A673 (cell line): ENCODE data around the gene EFNA5. TPM values are rescaled to one million over a fixed set of nuclear protein-coding genes. Genes with fewer than 3 reads are reported as not detected.

ENCODE experiments used
- BruUV-seq: library from RNA; stranded (reverse); fragments of 400-500 nt; replicated peaks from 2 replicates; lab custom pipeline; 2021; lab: Mats Ljungman, UMichigan
- CTCF ChIA-PET: fragments of 300-600 bp; sonication (Branson Sonifier 250); formaldehyde crosslinking; loops from one replicate; lab custom pipeline; 2022; ENCODE audit warnings: antibody characterized with exemption; lab: Charles Lee
- POLR2A ChIA-PET: fragments of 300-600 bp; sonication (Branson Sonifier 250); formaldehyde crosslinking; loops from one replicate; lab custom pipeline; 2022; ENCODE audit warnings: antibody characterized with exemption; ENCODE audit not compliant: low non-redundant PET; lab: Charles Lee
- DNase-seq: peaks from one replicate; pipeline ENCODE4 v3.0.0-alpha.2; 2015; ENCODE audit warnings: low spot score
- H3K27ac ChIP-seq: fragments of 200-600 bp; sonication (generic); 2 replicates; pipeline ENCODE4 v1.5.1; 2016; ENCODE audit warnings: mixed run types, low read depth, mild to moderate bottlenecking, mixed read lengths, antibody characterized with exemption, low read length; ENCODE audit not compliant: poor library complexity, severe bottlenecking
- H3K27me3 ChIP-seq: fragments of 200-600 bp; sonication (generic); replicated peaks from 2 replicates; pipeline ENCODE4 v1.6.1; 2017; ENCODE audit warnings: mixed run types, low read depth, mild to moderate bottlenecking, mixed read lengths, antibody characterized with exemption, low read length; ENCODE audit not compliant: insufficient read depth, poor library complexity
- H3K36me3 ChIP-seq: fragments of 200-600 bp; sonication (generic); 2 replicates; pipeline ENCODE4 v1.6.1; 2016; ENCODE audit warnings: mixed run types, mild to moderate bottlenecking, mixed read lengths, antibody characterized with exemption, low read length; ENCODE audit not compliant: insufficient read depth, poor library complexity, severe bottlenecking
- H3K4me1 ChIP-seq: fragments of 200-600 bp; sonication (generic); 2 replicates; pipeline ENCODE4 v1.6.1; 2017; ENCODE audit warnings: mixed run types, mild to moderate bottlenecking, mixed read lengths, antibody characterized with exemption, low read length; ENCODE audit not compliant: insufficient read depth, poor library complexity, severe bottlenecking
- H3K4me3 ChIP-seq: fragments of 200-600 bp; sonication (generic); 2 replicates; pipeline ENCODE4 v1.5.1; 2016; ENCODE audit warnings: low read depth, mixed run types, mild to moderate bottlenecking, mixed read lengths, low read length; ENCODE audit not compliant: poor library complexity, severe bottlenecking
- H3K9me3 ChIP-seq: fragments of 200-600 bp; sonication (generic); 2 replicates; pipeline ENCODE4 v1.6.1; 2016; ENCODE audit warnings: mixed run types, low read depth, mild to moderate bottlenecking, mixed read lengths, antibody characterized with exemption, low read length; ENCODE audit not compliant: poor library complexity, severe bottlenecking
- EZH2 ChIP-seq: fragments of 200-600 bp; sonication (generic); IDR thresholded peaks from 2 replicates; pipeline ENCODE4 v1.6.1; 2017; ENCODE audit warnings: borderline replicate concordance, low read depth, mild to moderate bottlenecking, mixed read lengths, antibody characterized with exemption, low read length; ENCODE audit not compliant: poor library complexity, severe bottlenecking
- intact Hi-C: fragments of 100-400 bp; cut with micrococcal nuclease; formaldehyde crosslinking; loops from one replicate; pipeline ENCODE4 v1.10.0; 2022; ENCODE audit not compliant: unreplicated experiment
- total RNA-seq: library from RNA; stranded (reverse); gene quantifications from 2 replicates; pipeline ENCODE4 v1.2.3, GENCODE V29; 2021
- TF ChIP-seq, protein P1 (sequence below): fragments of 300-800, 200-600 bp; sonication (generic); conservative IDR thresholded peaks from 2 replicates; pipeline ENCODE4 v1.5.1; 2017; ENCODE audit warnings: low read depth, mild to moderate bottlenecking, antibody characterized with exemption, low read length, moderate library complexity, mixed read lengths

EFNA5 gene
- total RNA-seq, 1 experiment from 2014 or later = 16.7 TPM

- no peak overlapping the region for H3K4me3 ChIP-seq
- no peak overlapping the region for H3K27ac ChIP-seq
- no peaks in the 10 kb centered on the region for H3K9me3 ChIP-seq
- DNase-seq = no peak
- no peak for TF ChIP-seq EZH2
- TF ChIP-seq, protein P1, sequence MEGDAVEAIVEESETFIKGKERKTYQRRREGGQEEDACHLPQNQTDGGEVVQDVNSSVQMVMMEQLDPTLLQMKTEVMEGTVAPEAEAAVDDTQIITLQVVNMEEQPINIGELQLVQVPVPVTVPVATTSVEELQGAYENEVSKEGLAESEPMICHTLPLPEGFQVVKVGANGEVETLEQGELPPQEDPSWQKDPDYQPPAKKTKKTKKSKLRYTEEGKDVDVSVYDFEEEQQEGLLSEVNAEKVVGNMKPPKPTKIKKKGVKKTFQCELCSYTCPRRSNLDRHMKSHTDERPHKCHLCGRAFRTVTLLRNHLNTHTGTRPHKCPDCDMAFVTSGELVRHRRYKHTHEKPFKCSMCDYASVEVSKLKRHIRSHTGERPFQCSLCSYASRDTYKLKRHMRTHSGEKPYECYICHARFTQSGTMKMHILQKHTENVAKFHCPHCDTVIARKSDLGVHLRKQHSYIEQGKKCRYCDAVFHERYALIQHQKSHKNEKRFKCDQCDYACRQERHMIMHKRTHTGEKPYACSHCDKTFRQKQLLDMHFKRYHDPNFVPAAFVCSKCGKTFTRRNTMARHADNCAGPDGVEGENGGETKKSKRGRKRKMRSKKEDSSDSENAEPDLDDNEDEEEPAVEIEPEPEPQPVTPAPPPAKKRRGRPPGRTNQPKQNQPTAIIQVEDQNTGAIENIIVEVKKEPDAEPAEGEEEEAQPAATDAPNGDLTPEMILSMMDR = no peak
- no peaks in the 10 kb centered on the region for H3K27me3 ChIP-seq
- ChIA-PET POLR2A (no interaction called here), CTCF (no interaction called here)
- H3K4me1 ChIP-seq = peaks cover 16% of the 10 kb centered on the region
- BruUV-seq = no TSS peak
- H3K36me3 ChIP-seq = no peaks in the 10 kb centered on the region
- intact Hi-C loops = no loop called here
Observed at GRCh38 chr5:107457881-107458280, 212.9 kb downstream of the EFNA5 start.

DNA sequence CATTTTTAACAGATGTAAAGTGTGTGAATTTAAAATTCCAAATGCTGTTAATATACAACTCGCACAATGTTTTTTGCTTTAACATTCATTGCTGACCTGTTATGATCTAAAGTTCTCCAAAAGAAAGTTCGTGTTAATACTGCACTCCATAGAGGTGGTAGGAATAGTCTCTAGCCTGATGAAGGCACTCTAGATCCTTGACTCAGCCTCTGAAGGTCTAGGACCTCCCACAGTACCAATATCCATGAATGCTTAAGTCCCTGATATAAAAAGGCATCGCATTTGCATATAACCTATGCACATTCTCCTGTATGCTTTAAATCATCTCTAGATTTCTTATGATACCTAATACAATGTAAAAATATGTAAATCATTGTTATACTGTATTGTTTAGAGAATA is 213.6 kb downstream of the EFNA5 start:
- DNase-seq = no peak

GRCh38 chr5:107456281-107456715 is 214.4 kb downstream of the EFNA5 start:
- no peak overlapping the region for H3K27ac ChIP-seq
- H3K4me1 ChIP-seq = peaks cover 16% of the 10 kb centered on the region
- H3K9me3 ChIP-seq = no peaks in the 10 kb centered on the region
- no peaks in the 10 kb centered on the region for H3K27me3 ChIP-seq
- H3K36me3 ChIP-seq = no peaks in the 10 kb centered on the region
- intact Hi-C loops = no loop called here
- TF ChIP-seq EZH2 = no peak
- TF ChIP-seq, protein P1 = no peak
- no TSS peak for BruUV-seq
- no peak for DNase-seq
- ChIA-PET CTCF (no interaction called here), POLR2A (no interaction called here)
- H3K4me3 ChIP-seq = no peak overlapping the region

More for the DNA sequence above, 213.6 kb downstream of the EFNA5 start:
- Histone ChIP-seq H3K27me3 (no peaks in the 10 kb centered on the region), H3K36me3 (no peaks in the 10 kb centered on the region), H3K4me1 (peaks cover 16% of the 10 kb centered on the region), H3K4me3 (no peak overlapping the region), H3K27ac (no peak overlapping the region), H3K9me3 (no peaks in the 10 kb centered on the region)
- no TSS peak for BruUV-seq
- TF ChIP-seq EZH2 = no peak
- TF ChIP-seq, protein P1 = no peak
- intact Hi-C loops = no loop called here
- ChIA-PET POLR2A (no interaction called here), CTCF (no interaction called here)
